Esophagus muscularis mucosa (tissue), 4 donors: Measurements from ENCODE around the gene BAHCC1. TPM values are rescaled to one million over a fixed set of nuclear protein-coding genes. Genes with fewer than 3 reads are reported as not detected.
A peak's percentile ranks its signal among the peaks of the same experiment; 100 is the strongest.

ENCODE experiments used
- DNase-seq: peaks from one replicate; pipeline ENCODE4 v3.0.0-alpha.2; 2017; ENCODE audit errors: extremely low spot score
- H3K27ac ChIP-seq, 4 donors: fragments of 200-600 bp; sonication (generic); replicated peaks in 1 of 4; 1 replicate in 3 of 4; 2 replicates in 1 of 4; pipeline ENCODE4 v1.5.1; 2016 to 2019; ENCODE audit warnings: mild to moderate bottlenecking in 1 of 4
- H3K27me3 ChIP-seq, 4 donors: fragments of 200-600 bp; sonication (generic); one replicate each; pipeline versions ENCODE4 v1.5.1 to v1.6.0; 2016 to 2019
- H3K36me3 ChIP-seq, 4 donors: fragments of 200-600 bp; sonication (generic); one replicate each; pipeline ENCODE4 v1.5.1; 2016 to 2019
- H3K4me1 ChIP-seq, 4 donors: fragments of 200-600 bp; sonication (generic); one replicate each; pipeline ENCODE4 v1.5.1; 2016 to 2019
- H3K4me3 ChIP-seq, 4 donors: fragments of 200-600 bp; sonication (generic); 1 replicate in 2 of 4; 2 replicates in 2 of 4; pipeline ENCODE4 v1.5.1; 2016 to 2019; ENCODE audit warnings: mild to moderate bottlenecking in 4 of 4, moderate library complexity in 1 of 4
- H3K9me3 ChIP-seq, 4 donors: fragments of 200-600 bp; sonication (generic); 1 replicate in 3 of 4; 2 replicates in 1 of 4; pipeline ENCODE4 v1.5.1; 2016 to 2019
- CTCF ChIP-seq, 3 experiments: fragments of 200-600 bp in 2 of 3; fragments of 450-650 bp in 1 of 3; sonication (generic) in 2 of 3; IDR thresholded peaks; one replicate each; pipeline ENCODE4 v1.5.1; 2017 to 2019; ENCODE audit warnings: antibody characterized with exemption in 3 of 3, mild to moderate bottlenecking in 2 of 3, moderate library complexity in 1 of 3
- EP300 ChIP-seq: sonication (generic); formaldehyde crosslinking; IDR thresholded peaks from one replicate; pipeline ENCODE4 v1.6.1; 2017; ENCODE audit warnings: antibody characterized with exemption
- POLR2A ChIP-seq: fragments of 450-650 bp; IDR thresholded peaks from one replicate; pipeline ENCODE4 v1.6.1; 2017; ENCODE audit warnings: antibody characterized with exemption, moderate library complexity, mild to moderate bottlenecking, low read depth
- POLR2AphosphoS5 ChIP-seq, 2 donors: sonication (generic); formaldehyde crosslinking; IDR thresholded peaks; one replicate each; pipeline ENCODE4 v1.6.1; 2017; ENCODE audit warnings: antibody characterized with exemption in 2 of 2
- WGBS: methylation state at CpG from one replicate; pipeline ENCODE4 v1.1.5; 2018; 5-methylcytosine and 5-hydroxymethylcytosine counted together
- intact Hi-C: fragments of 100-400 bp; cut with DNase I; formaldehyde crosslinking; loops from one replicate; pipeline ENCODE4 v1.15.1; 2023
- total RNA-seq, 4 donors: library from RNA; depleted of rRNA; stranded (reverse); fragments of >200 nt; gene quantifications; one replicate each; pipeline versions ENCODE4 v1.1.0 to v1.2.1, GENCODE V29; 2016

The BAHCC1 gene
- total RNA-seq, 4 donors from 2014 or later = 15.9 to 38.1 (median 21.1) TPM

GRCh38 chr17:81433656-81434055, 38.4 kb downstream of the BAHCC1 start:
- TF ChIP-seq CTCF (IDR thresholded peaks at IDR 0.05) = no peak
- TF ChIP-seq POLR2A = no peak
- TF ChIP-seq POLR2AphosphoS5 (IDR thresholded peaks at IDR 0.05) = no peak
- no peak for TF ChIP-seq EP300
- no peak overlapping the region for H3K27ac ChIP-seq
- no peak for DNase-seq
- 93% methylated on average over 15 of the region's 24 CpGs for WGBS
- no peaks in the 10 kb centered on the region for H3K9me3 ChIP-seq
- H3K4me3 ChIP-seq = no peak overlapping the region
- no peaks in the 10 kb centered on the region for H3K27me3 ChIP-seq
- H3K36me3 ChIP-seq = peaks cover 0 to 3% (median 2%) of the 10 kb centered on the region in 4 donors
- H3K4me1 ChIP-seq = peaks cover 61 to 89% (median 82%) of the 10 kb centered on the region in 4 donors
- intact Hi-C loops = no loop called here

DNA sequence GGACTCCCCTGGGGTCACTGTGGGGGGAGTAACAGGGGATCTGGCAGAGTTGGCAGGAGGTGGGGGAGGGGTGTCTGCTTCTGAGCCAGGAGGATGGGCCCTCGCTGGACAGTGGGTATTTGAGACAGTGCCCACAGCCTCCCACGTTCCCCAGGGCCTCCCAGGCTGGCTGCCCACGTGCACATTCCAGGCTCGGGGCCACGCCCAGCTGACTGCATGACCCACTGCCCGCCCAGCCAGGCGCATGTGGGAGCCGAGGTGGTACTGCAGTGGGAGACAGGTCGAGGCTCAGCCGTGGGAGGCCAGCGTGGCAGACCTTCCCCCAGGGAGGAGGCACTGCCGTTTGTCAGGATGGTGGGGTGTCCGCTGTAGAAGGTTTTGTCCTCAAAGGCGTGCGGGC, 38.8 kb downstream of the BAHCC1 start:
- Histone ChIP-seq H3K27ac (no peak overlapping the region), H3K4me1 (peaks cover 57 to 85% (median 77%) of the 10 kb centered on the region in 4 donors), H3K4me3 (no peak overlapping the region), H3K27me3 (no peaks in the 10 kb centered on the region), H3K9me3 (no peaks in the 10 kb centered on the region), H3K36me3 (peaks cover 0 to 6% (median 2%) of the 10 kb centered on the region in 4 donors)
- intact Hi-C loops = no loop called here
- no peak for DNase-seq
- TF ChIP-seq POLR2A (no peak), CTCF (IDR thresholded peaks at IDR 0.05) (no peak), EP300 (no peak), POLR2AphosphoS5 (IDR thresholded peaks at IDR 0.05) (no peak)
- whole genome bisulfite sequencing = 90% methylated on average over 4 of the region's 15 CpGs

- Histone ChIP-seq H3K4me3 (no peak overlapping the region), H3K27me3 (no peaks in the 10 kb centered on the region), H3K9me3 (no peaks in the 10 kb centered on the region), H3K36me3 (peaks cover 0 to 6% (median 2%) of the 10 kb centered on the region in 4 donors), H3K27ac (peak overlapping the region; percentile 55 to 76 (median 74)), H3K4me1 (peaks cover 49 to 77% (median 70%) of the 10 kb centered on the region in 4 donors)
- no peak for DNase-seq
- TF ChIP-seq EP300 = no peak
- no peak for TF ChIP-seq CTCF (IDR thresholded peaks at IDR 0.05)
- TF ChIP-seq POLR2AphosphoS5 (IDR thresholded peaks at IDR 0.05) = no peak
- no peak for TF ChIP-seq POLR2A
- WGBS = 90% methylated on average over 14 of the region's 17 CpGs
- intact Hi-C loops = loop anchor here (5.0 kb wide), 1 partner anchor 37 kb away; no protein-coding TSS in a partner anchor
Observed at GRCh38 chr17:81434681-81435417, 39.6 kb downstream of the BAHCC1 start.

DNA sequence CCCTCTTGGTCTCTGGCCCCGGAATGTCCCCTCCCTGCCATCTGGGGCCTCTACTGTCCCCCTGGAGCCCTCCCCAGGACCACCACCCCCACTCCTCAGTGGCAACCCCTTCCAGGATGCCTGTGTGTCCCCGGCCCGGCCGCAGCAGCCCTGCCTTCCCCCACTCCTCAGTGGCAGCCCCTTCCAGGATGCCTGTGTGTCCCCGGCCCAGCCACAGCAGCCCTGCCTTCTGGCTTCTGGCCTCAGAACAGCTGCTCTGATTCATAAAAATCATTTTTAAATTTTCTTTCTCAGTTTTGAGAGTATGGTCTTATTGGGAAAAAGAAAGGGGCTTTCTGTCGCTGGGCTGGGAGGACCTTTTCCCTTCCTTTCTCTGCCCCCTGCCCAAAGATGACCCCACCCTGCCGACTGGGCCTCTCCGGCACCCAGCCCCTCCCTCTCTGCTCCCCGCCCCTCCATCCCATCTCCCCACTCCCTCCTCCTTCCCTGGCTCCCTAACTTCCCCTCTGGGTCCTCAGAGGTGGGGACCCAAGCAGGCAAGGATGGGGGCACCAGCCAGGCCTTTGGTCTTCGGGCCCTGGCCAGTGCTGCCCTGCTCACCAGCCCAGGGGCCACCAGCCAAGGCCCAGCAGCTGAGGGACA, 40.5 kb downstream of the BAHCC1 start:
- intact Hi-C loops = loop anchor here (5.0 kb wide), 1 partner anchor 37 kb away; no protein-coding TSS in a partner anchor
- no peak for DNase-seq
- Histone ChIP-seq H3K9me3 (no peaks in the 10 kb centered on the region), H3K27me3 (no peaks in the 10 kb centered on the region), H3K4me1 (peaks cover 41 to 68% (median 60%) of the 10 kb centered on the region in 4 donors), H3K36me3 (peaks cover 0 to 6% (median 2%) of the 10 kb centered on the region in 4 donors), H3K4me3 (no peak overlapping the region), H3K27ac (peak overlapping the region; percentile 55 to 76 (median 74))
- 79% methylated on average over 9 of the region's 10 CpGs for WGBS
- TF ChIP-seq CTCF (IDR thresholded peaks at IDR 0.05) (no peak), POLR2AphosphoS5 (IDR thresholded peaks at IDR 0.05) (no peak), POLR2A (no peak), EP300 (no peak)
